ENCODE measurements around the gene KRTAP9-3. TPM values are rescaled to one million over a fixed set of nuclear protein-coding genes. Genes with fewer than 3 reads are reported as not detected.
"Not testable (repeated sequence)": the region's sequence is repeated elsewhere in the genome, so short reads cannot be mapped to it uniquely, and the experiment has no call there.

The KRTAP9-3 gene
- total and polyA plus RNA-seq, 8 donors = not detected

- Histone ChIP-seq H3K36me3 (no peaks in the 10 kb centered on the region), H3K9me3 (no peaks in the 10 kb centered on the region), H3K27me3 (no peaks in the 10 kb centered on the region), H3K27ac (no peak overlapping the region), H3K4me1 (no peaks in the 10 kb centered on the region), H3K4me3 (no peak overlapping the region)
- no peak for DNase-seq
- ATAC-seq = no peak
- FAIRE-seq = no peak
- WGBS, 2 donors = 37% methylated on average over 1 of the region's 1 CpG; no CpG with 5 or more reads in 1 of the 2 donors
- intact Hi-C loops (cut with DNase I) = no loop called here
- TF ChIP-seq, protein P1, sequence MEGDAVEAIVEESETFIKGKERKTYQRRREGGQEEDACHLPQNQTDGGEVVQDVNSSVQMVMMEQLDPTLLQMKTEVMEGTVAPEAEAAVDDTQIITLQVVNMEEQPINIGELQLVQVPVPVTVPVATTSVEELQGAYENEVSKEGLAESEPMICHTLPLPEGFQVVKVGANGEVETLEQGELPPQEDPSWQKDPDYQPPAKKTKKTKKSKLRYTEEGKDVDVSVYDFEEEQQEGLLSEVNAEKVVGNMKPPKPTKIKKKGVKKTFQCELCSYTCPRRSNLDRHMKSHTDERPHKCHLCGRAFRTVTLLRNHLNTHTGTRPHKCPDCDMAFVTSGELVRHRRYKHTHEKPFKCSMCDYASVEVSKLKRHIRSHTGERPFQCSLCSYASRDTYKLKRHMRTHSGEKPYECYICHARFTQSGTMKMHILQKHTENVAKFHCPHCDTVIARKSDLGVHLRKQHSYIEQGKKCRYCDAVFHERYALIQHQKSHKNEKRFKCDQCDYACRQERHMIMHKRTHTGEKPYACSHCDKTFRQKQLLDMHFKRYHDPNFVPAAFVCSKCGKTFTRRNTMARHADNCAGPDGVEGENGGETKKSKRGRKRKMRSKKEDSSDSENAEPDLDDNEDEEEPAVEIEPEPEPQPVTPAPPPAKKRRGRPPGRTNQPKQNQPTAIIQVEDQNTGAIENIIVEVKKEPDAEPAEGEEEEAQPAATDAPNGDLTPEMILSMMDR (IDR thresholded peaks at IDR 0.05) = no peak
Observed at GRCh38 chr17:41271858-41272257, 39.6 kb downstream of the KRTAP9-3 start.

DNA sequence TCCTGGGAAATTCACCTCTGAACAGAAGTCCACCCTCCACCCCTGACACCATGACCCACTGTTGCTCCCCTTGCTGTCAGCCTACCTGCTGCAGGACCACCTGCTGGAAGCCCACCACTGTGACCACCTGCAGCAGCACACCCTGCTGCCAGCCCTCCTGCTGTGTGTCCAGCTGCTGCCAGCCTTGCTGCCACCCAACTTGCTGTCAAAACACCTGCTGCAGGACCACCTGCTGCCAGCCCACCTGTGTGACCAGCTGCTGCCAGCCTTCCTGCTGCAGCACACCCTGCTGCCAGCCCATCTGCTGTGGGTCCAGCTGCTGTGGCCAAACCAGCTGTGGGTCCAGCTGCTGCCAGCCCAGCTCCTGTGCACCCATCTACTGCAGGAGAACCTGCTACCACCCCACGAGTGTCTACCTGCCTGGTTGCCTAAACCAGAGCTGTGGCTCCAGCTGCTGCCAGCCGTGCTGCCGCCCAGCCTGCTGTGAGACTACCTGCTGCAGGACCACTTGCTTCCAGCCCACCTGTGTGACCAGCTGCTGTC, 43.5 kb downstream of the KRTAP9-3 start, which contains the start of gene KRTAP9-7:
KRTAP9-7 (plus strand) TSS at position 51 of the 543 bp plus-strand sequence; CDS start at position 51, 0 bp downstream.
- H3K27ac ChIP-seq; intact Hi-C loops (cut with DNase I); ATAC-seq; H3K27me3 ChIP-seq; H3K4me1 ChIP-seq; FAIRE-seq; H3K36me3 ChIP-seq; H3K9me3 ChIP-seq; H3K4me3 ChIP-seq: not testable (repeated sequence)
- 58 to 64% methylated on average over 3 of the region's 3 CpGs for WGBS, 2 donors
- DNase-seq = peak in 1 of 6 donors; percentile 26

- Histone ChIP-seq H3K27ac (no peak overlapping the region), H3K9me3 (no peaks in the 10 kb centered on the region), H3K27me3 (peaks cover 0 to 5% (median 0%) of the 10 kb centered on the region in 4 donors), H3K4me1 (no peaks in the 10 kb centered on the region), H3K4me3 (no peak overlapping the region), H3K36me3 (no peaks in the 10 kb centered on the region)
- no peak for ATAC-seq
- no peak for FAIRE-seq
- DNase-seq = no peak
- TF ChIP-seq, protein P1 (IDR thresholded peaks at IDR 0.05) = no peak
- WGBS, 2 donors = 66 to 75% methylated on average over 3 of the region's 3 CpGs
- intact Hi-C loops (cut with DNase I) = no loop called here
Observed at GRCh38 chr17:41278176-41278955, 46.1 kb downstream of the KRTAP9-3 start.

Other genes with a start within 250 kb of the KRTAP9-3 start
Only the 30 nearest of the 42 such genes appear.
- gene KRTAP2-1, start 185.1 kb upstream of the KRTAP9-3 start, total RNA-seq = not detected
- gene KRTAP2-1, start 185.1 kb upstream of the KRTAP9-3 start, polyA plus RNA-seq = not detected
- not detected for gene KRTAP2-2, start 177.2 kb upstream of the KRTAP9-3 start, total RNA-seq
- not detected for gene KRTAP2-2, start 177.2 kb upstream of the KRTAP9-3 start, polyA plus RNA-seq
- not detected for gene KRTAP2-3, start 172.3 kb upstream of the KRTAP9-3 start, total RNA-seq
- not detected for gene KRTAP2-3, start 172.3 kb upstream of the KRTAP9-3 start, polyA plus RNA-seq
- not detected for gene KRTAP2-4, start 166.6 kb upstream of the KRTAP9-3 start, total RNA-seq
- gene KRTAP2-4, start 166.6 kb upstream of the KRTAP9-3 start, polyA plus RNA-seq = not detected
- gene KRTAP4-7, start 148.3 kb upstream of the KRTAP9-3 start, total RNA-seq = not detected
- not detected for gene KRTAP4-7, start 148.3 kb upstream of the KRTAP9-3 start, polyA plus RNA-seq
- gene KRTAP4-8, start 134.3 kb upstream of the KRTAP9-3 start, total RNA-seq = not detected
- gene KRTAP4-8, start 134.3 kb upstream of the KRTAP9-3 start, polyA plus RNA-seq = not detected
- gene KRTAP4-16, start 130.2 kb upstream of the KRTAP9-3 start, total RNA-seq = not detected
- not detected for gene KRTAP4-16, start 130.2 kb upstream of the KRTAP9-3 start, polyA plus RNA-seq
- gene KRTAP4-9, start 127.1 kb upstream of the KRTAP9-3 start, total RNA-seq = not detected
- gene KRTAP4-9, start 127.1 kb upstream of the KRTAP9-3 start, polyA plus RNA-seq = not detected
- gene KRTAP4-11, start 114.1 kb upstream of the KRTAP9-3 start, total RNA-seq = not detected
- not detected for gene KRTAP4-11, start 114.1 kb upstream of the KRTAP9-3 start, polyA plus RNA-seq
- not detected for gene KRTAP4-12, start 108.3 kb upstream of the KRTAP9-3 start, total RNA-seq
- gene KRTAP4-12, start 108.3 kb upstream of the KRTAP9-3 start, polyA plus RNA-seq = not detected
- gene KRTAP4-6, start 91.9 kb upstream of the KRTAP9-3 start, total RNA-seq = not detected
- not detected for gene KRTAP4-6, start 91.9 kb upstream of the KRTAP9-3 start, polyA plus RNA-seq
- not detected for gene KRTAP4-5, start 82.6 kb upstream of the KRTAP9-3 start, total RNA-seq
- gene KRTAP4-5, start 82.6 kb upstream of the KRTAP9-3 start, polyA plus RNA-seq = not detected
- gene KRTAP4-4, start 71.7 kb upstream of the KRTAP9-3 start, total RNA-seq = not detected
- gene KRTAP4-4, start 71.7 kb upstream of the KRTAP9-3 start, polyA plus RNA-seq = not detected
- gene KRTAP4-3, start 64.2 kb upstream of the KRTAP9-3 start, total RNA-seq = not detected
- not detected for gene KRTAP4-3, start 64.2 kb upstream of the KRTAP9-3 start, polyA plus RNA-seq
- gene KRTAP4-2, start 54.2 kb upstream of the KRTAP9-3 start, total RNA-seq = not detected
- not detected for gene KRTAP4-2, start 54.2 kb upstream of the KRTAP9-3 start, polyA plus RNA-seq
- not detected for gene KRTAP4-1, start 47.5 kb upstream of the KRTAP9-3 start, total RNA-seq
- gene KRTAP4-1, start 47.5 kb upstream of the KRTAP9-3 start, polyA plus RNA-seq = not detected
- not detected for gene KRTAP9-1, start 42.6 kb upstream of the KRTAP9-3 start, total RNA-seq
- gene KRTAP9-1, start 42.6 kb upstream of the KRTAP9-3 start, polyA plus RNA-seq = not detected
- gene KRTAP9-2, start 5.8 kb upstream of the KRTAP9-3 start, total RNA-seq = not detected
- not detected for gene KRTAP9-2, start 5.8 kb upstream of the KRTAP9-3 start, polyA plus RNA-seq
- gene KRTAP9-8, start 5.5 kb downstream of the KRTAP9-3 start, total RNA-seq = not detected
- not detected for gene KRTAP9-8, start 5.5 kb downstream of the KRTAP9-3 start, polyA plus RNA-seq
- gene KRTAP9-4, start 17.2 kb downstream of the KRTAP9-3 start, total RNA-seq = not detected
- gene KRTAP9-4, start 17.2 kb downstream of the KRTAP9-3 start, polyA plus RNA-seq = not detected
- not detected for gene KRTAP9-9, start 22.9 kb downstream of the KRTAP9-3 start, total RNA-seq
- gene KRTAP9-9, start 22.9 kb downstream of the KRTAP9-3 start, polyA plus RNA-seq = not detected
- not detected for gene KRTAP9-6, start 32.9 kb downstream of the KRTAP9-3 start, total RNA-seq
- not detected for gene KRTAP9-6, start 32.9 kb downstream of the KRTAP9-3 start, polyA plus RNA-seq
- gene KRTAP9-7, start 43.2 kb downstream of the KRTAP9-3 start, total RNA-seq = not detected
- not detected for gene KRTAP9-7, start 43.2 kb downstream of the KRTAP9-3 start, polyA plus RNA-seq
- not detected for gene KRTAP29-1, start 70.4 kb downstream of the KRTAP9-3 start, total RNA-seq
- not detected for gene KRTAP29-1, start 70.4 kb downstream of the KRTAP9-3 start, polyA plus RNA-seq
- not detected for gene KRTAP16-1, start 76.9 kb downstream of the KRTAP9-3 start, total RNA-seq
- not detected for gene KRTAP16-1, start 76.9 kb downstream of the KRTAP9-3 start, polyA plus RNA-seq
- not detected for gene KRTAP17-1, start 83.3 kb downstream of the KRTAP9-3 start, total RNA-seq
- not detected for gene KRTAP17-1, start 83.3 kb downstream of the KRTAP9-3 start, polyA plus RNA-seq
- gene KRT33A, start 118.4 kb downstream of the KRTAP9-3 start, total RNA-seq = not detected
- not detected for gene KRT33A, start 118.4 kb downstream of the KRTAP9-3 start, polyA plus RNA-seq
- not detected for gene KRT33B, start 137.4 kb downstream of the KRTAP9-3 start, total RNA-seq
- not detected for gene KRT33B, start 137.4 kb downstream of the KRTAP9-3 start, polyA plus RNA-seq
- not detected for gene KRT34, start 149.9 kb downstream of the KRTAP9-3 start, total RNA-seq
- gene KRT34, start 149.9 kb downstream of the KRTAP9-3 start, polyA plus RNA-seq = not detected
- gene KRT31, start 165.2 kb downstream of the KRTAP9-3 start, total RNA-seq = not detected
- gene KRT31, start 165.2 kb downstream of the KRTAP9-3 start, polyA plus RNA-seq = not detected

Data from pancreas (tissue), 10 donors.